Karpas-422 (cell line): ENCODE data around the gene IFT172. TPM values are rescaled to one million over a fixed set of nuclear protein-coding genes. Genes with fewer than 3 reads are reported as not detected.

Experiments used
- DNase-seq: peaks from one replicate; pipeline ENCODE4 v3.0.0-alpha.2; 2015
- H2AFZ ChIP-seq: fragments of 200-600 bp; sonication (generic); 2 replicates; pipeline ENCODE4 v1.6.1; 2014; ENCODE audit warnings: antibody characterized with exemption, low read length, mixed read lengths
- H3K27ac ChIP-seq: fragments of 200-600 bp; sonication (generic); 2 replicates; pipeline ENCODE4 v1.5.1; 2014; ENCODE audit warnings: mild to moderate bottlenecking, low read length, moderate library complexity
- H3K27me3 ChIP-seq: fragments of 200-600 bp; sonication (generic); 2 replicates; pipeline ENCODE4 v1.6.1; 2014; ENCODE audit warnings: low read length, mixed read lengths
- H3K36me3 ChIP-seq: fragments of 200-600 bp; sonication (generic); 2 replicates; pipeline ENCODE4 v1.6.1; 2014; ENCODE audit warnings: low read length, mixed read lengths; ENCODE audit not compliant: insufficient read depth
- H3K4me1 ChIP-seq: fragments of 200-600 bp; sonication (generic); 2 replicates; pipeline ENCODE4 v1.6.1; 2014; ENCODE audit warnings: mild to moderate bottlenecking, low read length, mixed read lengths
- H3K4me2 ChIP-seq: fragments of 200-600 bp; sonication (generic); 2 replicates; pipeline ENCODE4 v1.6.1; 2014; ENCODE audit warnings: low read length, low read depth, mild to moderate bottlenecking; ENCODE audit not compliant: poor library complexity, severe bottlenecking
- H3K4me3 ChIP-seq: fragments of 200-600 bp; sonication (generic); 2 replicates; pipeline ENCODE4 v1.5.1; 2014; ENCODE audit warnings: mild to moderate bottlenecking, antibody characterized with exemption, low read length, mixed read lengths
- H3K79me2 ChIP-seq: fragments of 200-600 bp; sonication (generic); 2 replicates; pipeline ENCODE4 v1.6.1; 2014; ENCODE audit warnings: mild to moderate bottlenecking, low read length, mixed read lengths
- H3K9ac ChIP-seq: fragments of 200-600 bp; sonication (generic); 2 replicates; pipeline ENCODE4 v1.6.0; 2014; ENCODE audit warnings: low read length
- H3K9me2 ChIP-seq: fragments of 200-600 bp; sonication (generic), shearing (Covaris generic); replicated peaks from 2 replicates; pipeline ENCODE4 v1.6.0; 2014; ENCODE audit warnings: mild to moderate bottlenecking, low read length, moderate library complexity; ENCODE audit not compliant: insufficient read depth
- H3K9me3 ChIP-seq: fragments of 300-700, 200-600 bp; sonication (generic); 2 replicates; pipeline ENCODE4 v1.6.1; 2014; ENCODE audit warnings: low read length, mixed read lengths
- H4K20me1 ChIP-seq: fragments of 200-600 bp; sonication (generic); 2 replicates; pipeline ENCODE4 v1.6.1; 2014; ENCODE audit warnings: mild to moderate bottlenecking, antibody characterized with exemption, low read length, low read depth; ENCODE audit not compliant: insufficient read depth
- total RNA-seq: library from RNA; depleted of rRNA; stranded (reverse); fragments of >200 nt; shearing (Covaris generic); gene quantifications from 2 replicates; pipeline ENCODE4 v1.2.3, GENCODE V29; 2014; ENCODE audit warnings: low replicate concordance

The IFT172 gene
- total RNA-seq, 1 experiment from 2014 or later = 35.9 TPM

DNA sequence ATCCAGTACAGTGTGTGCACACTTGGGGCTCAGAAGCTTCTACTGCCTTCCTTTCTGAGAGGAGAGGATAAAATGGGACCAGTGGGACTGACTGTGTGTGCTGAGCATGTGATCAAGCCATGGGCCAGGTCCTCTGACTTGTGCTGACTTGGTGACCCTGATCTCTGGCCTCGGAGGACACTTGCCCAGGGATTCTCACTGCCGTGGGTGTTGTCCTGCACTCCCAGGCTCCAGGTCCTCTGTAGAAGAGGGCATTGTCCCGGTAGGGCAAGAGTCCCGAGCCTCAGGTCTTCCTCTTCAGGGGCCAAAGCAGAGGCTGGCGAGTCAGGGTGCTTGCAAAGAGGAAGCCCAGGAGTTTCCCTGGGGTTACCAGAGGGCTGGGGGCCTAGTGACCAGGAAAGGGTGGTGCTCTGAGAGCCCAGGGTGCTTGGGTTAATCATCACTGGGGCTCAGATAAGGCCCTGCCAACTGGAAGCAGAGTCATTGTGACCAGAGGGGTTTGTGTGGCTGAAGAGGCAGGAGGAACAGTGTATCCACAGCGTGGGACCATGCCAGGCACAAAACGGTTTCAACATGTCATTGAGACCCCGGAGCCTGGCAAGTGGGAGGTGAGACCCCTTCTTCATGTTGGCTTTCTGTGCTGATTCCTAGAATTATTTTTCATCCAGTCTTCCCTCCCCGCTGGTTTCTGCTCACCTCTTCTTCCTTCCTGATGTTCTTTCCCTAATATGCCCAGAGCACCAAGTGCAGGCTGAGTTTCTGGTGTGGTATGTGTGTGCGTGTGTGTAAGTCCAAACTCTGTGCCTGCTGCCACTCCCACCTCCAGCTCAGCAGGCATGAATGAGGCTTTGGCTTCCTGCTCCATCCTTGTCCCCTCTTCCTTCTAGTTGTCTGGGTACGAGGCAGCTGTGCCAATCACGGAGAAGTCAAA is 7.1 kb upstream of the IFT172 start, which contains the start of gene GCKR:
Gene GCKR, plus strand, starts transcription at position 483 of the 931 bp plus-strand sequence. Its CDS starts 66 bp downstream, at position 549.
- H3K9ac ChIP-seq = no peak within 1 kb of the TSS
- H3K4me2 ChIP-seq = no peak within 1 kb of the TSS
- no peak for DNase-seq

DNA sequence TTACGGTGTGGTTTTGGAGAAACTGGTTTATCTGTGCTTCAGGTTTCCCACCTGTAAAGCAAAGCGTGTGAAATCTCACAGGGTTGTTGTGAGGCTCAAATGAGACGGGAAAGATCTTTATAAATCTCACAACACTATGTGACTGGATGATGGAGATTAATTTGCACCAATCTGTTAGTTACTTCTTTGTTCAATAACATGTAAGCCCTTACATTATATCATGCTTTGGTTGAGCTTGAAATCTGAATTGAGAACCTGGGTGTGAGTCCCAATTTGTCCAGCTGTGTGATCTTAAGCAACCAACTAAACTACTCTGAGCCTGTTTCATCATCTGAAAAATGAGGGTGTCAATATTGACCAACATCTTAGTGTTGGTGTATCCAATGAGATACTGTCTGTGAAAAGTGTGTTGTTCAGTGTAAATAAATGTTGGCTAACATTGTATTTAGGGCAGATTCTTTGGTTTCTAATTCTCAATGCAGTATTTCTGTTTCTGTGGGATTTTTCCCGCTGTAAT is 6.4 kb upstream of the IFT172 start:
- Histone ChIP-seq H4K20me1 (no peaks in the 10 kb centered on the region), H3K36me3 (no peaks in the 10 kb centered on the region), H3K9ac (no peak overlapping the region), H3K4me1 (no peaks in the 10 kb centered on the region), H3K9me3 (no peaks in the 10 kb centered on the region), H3K27me3 (no peaks in the 10 kb centered on the region), H3K4me2 (no peak overlapping the region), H2AFZ (no peak overlapping the region), H3K9me2 (no peaks in the 10 kb centered on the region), H3K4me3 (no peak overlapping the region), H3K79me2 (no peaks in the 10 kb centered on the region), H3K27ac (no peak overlapping the region)
- DNase-seq = no peak

More for the DNA sequence above, 7.1 kb upstream of the IFT172 start, which contains the start of gene GCKR:
- Histone ChIP-seq H3K9me3 (no peaks in the 10 kb centered on the region), H3K79me2 (no peaks in the 10 kb centered on the region), H3K4me3 (no peak within 1 kb of the TSS), H2AFZ (no peak within 1 kb of the TSS), H3K27ac (no peak within 1 kb of the TSS), H3K9me2 (no peaks in the 10 kb centered on the region), H4K20me1 (no peaks in the 10 kb centered on the region), H3K27me3 (no peaks in the 10 kb centered on the region), H3K4me1 (no peaks in the 10 kb centered on the region), H3K36me3 (no peaks in the 10 kb centered on the region)

DNA sequence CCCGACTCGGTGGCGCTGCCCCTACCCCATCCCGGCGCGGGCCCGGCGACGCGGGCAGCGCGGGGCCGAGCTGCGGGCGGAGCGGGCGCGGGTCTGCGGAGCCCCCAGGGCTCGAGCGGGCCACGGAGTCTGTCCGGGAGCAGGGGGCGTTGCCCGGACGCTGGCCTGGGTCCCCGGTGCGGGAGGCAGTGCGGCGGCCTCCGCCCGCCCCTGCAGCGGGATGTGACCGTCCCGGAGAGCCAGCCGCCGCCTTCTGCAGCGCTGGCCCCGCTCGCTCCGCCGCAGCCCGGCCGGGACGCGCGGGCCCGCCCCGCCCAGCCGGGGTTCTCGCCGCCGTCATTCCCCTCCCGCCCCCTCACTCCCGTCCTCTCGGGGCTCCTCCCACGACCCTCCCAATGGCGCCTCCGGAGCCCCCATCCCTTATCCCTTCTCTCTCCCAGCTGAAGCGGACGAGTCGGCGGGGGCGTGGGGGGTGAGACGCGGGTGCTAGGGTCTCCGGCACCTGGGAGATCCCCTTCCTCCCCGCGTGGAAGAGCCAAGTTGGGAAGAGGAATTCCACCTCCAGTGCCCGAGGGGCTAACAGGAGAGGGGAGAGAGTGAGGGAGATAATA is 5.5 kb upstream of the IFT172 start, which contains the start of gene FNDC4:
Gene FNDC4, minus strand, starts transcription at position 257 of the 611 bp plus-strand sequence. CDS start 521 bp downstream, outside the sequence.
- no peaks in the 10 kb centered on the region for H3K36me3 ChIP-seq
- H2AFZ ChIP-seq = no peak within 1 kb of the TSS
- no peaks in the 10 kb centered on the region for H3K27me3 ChIP-seq
- H3K4me3 ChIP-seq = no peak within 1 kb of the TSS
- no peaks in the 10 kb centered on the region for H3K79me2 ChIP-seq
- no peaks in the 10 kb centered on the region for H3K9me3 ChIP-seq
- no peaks in the 10 kb centered on the region for H3K9me2 ChIP-seq
- no peaks in the 10 kb centered on the region for H4K20me1 ChIP-seq
- DNase-seq = no peak
- no peak within 1 kb of the TSS for H3K9ac ChIP-seq
- H3K4me1 ChIP-seq = peaks cover 3% of the 10 kb centered on the region
- H3K4me2 ChIP-seq = no peak within 1 kb of the TSS
- H3K27ac ChIP-seq = no peak within 1 kb of the TSS

DNA sequence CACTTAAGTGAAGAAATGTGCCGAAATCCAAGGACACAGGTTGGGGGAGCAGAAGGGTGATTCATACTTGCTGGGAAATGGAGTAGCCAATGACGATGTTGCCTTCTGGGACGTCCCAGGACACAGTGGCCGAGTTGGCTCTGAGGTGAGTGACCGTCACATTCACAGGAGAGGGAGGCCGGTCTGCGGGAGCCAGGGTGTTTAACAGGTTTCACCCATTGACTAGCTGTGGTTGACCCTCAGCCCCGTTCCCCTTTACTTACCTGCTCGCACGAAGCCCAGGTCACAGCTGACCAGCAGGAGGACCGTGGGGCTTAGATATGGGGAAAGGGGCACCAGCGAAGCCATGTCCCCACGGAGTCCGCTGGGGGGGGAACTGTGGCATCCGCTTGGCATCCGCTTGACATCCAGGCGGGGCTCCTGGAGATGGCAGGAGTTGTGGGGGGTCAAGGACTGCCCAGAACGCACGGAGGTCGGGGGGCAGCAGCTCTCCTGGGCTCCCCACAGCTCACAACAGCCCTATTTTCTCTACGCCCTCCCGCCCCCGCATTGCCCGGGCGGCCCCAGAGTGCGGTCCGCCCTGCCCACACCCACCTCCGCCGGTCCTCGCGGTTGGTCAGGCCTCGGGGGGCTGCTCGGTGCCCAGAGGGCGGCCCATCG is 4.9 kb upstream of the IFT172 start:
- H3K27me3 ChIP-seq = no peaks in the 10 kb centered on the region
- H3K36me3 ChIP-seq = no peaks in the 10 kb centered on the region
- no peaks in the 10 kb centered on the region for H3K9me2 ChIP-seq
- H4K20me1 ChIP-seq = no peaks in the 10 kb centered on the region
- no peak overlapping the region for H3K9ac ChIP-seq
- H3K79me2 ChIP-seq = no peaks in the 10 kb centered on the region
- no peak for DNase-seq
- peaks cover 6% of the 10 kb centered on the region for H3K4me1 ChIP-seq
- H3K4me3 ChIP-seq = no peak overlapping the region
- H3K27ac ChIP-seq = no peak overlapping the region
- no peaks in the 10 kb centered on the region for H3K9me3 ChIP-seq
- no peak overlapping the region for H3K4me2 ChIP-seq
- H2AFZ ChIP-seq = no peak overlapping the region

DNA sequence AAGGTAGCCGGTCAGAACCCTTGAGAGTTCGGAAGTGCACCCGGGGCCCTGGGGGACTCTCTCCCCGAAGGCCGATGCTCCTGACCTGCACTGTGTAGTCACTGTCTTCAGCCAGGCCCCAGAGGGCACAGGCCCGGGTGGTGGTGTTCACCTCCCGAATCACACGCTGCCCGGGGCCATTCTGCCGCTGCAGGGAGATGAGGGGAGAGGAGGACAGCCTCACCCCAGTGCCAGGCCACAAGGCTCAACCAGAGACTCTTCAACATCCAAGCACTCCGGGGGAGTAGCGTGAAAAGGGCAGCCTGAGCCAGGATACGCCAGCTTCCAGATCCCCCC is 4.4 kb upstream of the IFT172 start:
- Histone ChIP-seq H2AFZ (no peak overlapping the region), H3K79me2 (no peaks in the 10 kb centered on the region), H3K4me1 (peaks cover 11% of the 10 kb centered on the region), H3K27me3 (no peaks in the 10 kb centered on the region), H3K4me2 (no peak overlapping the region), H3K4me3 (no peak overlapping the region), H4K20me1 (no peaks in the 10 kb centered on the region), H3K27ac (no peak overlapping the region), H3K9ac (no peak overlapping the region), H3K36me3 (no peaks in the 10 kb centered on the region), H3K9me2 (no peaks in the 10 kb centered on the region), H3K9me3 (no peaks in the 10 kb centered on the region)
- no peak for DNase-seq

DNA sequence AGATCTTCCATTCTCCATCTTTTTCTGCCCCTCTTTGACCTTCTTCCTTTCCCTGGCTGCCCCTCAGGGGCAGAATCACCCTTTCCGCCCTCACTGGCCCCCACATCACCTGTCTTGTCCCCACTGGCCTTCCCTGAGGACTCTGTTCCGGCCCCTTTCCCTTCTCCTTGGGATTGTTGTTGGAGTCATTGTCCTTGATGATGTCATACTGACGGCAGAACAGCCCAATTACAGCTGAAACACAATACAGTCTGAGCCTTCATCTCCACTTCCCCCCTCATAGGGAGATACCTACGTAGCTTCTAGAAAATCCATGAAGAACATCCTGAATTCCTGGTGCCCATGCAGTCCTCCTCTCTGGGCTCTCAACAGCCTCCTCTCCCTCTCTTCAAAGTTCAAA is 3.0 kb upstream of the IFT172 start:
- no peak for DNase-seq

DNA sequence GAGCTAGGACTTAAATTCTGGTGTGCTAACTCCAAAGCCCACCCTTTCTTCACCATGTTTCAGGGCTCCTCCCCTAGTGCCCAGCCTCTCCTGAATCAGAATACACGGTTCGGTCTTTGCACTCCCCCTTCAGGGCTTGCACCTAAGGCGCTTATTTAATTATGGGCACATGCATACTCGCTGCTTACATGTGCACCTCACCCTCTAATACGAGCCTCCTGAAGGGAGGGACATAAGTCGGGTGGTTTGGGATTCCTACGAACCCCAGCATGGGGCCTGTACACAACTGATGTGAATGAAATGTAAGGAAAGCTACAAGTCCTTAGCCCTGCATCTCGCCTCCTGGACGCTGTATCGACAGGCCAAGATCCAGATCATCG is 435 bp downstream of the IFT172 start:
- peaks cover 8% of the 10 kb centered on the region; the same call in 1 of the 2 replicates for H3K79me2 ChIP-seq
- DNase-seq = peak; percentile 56
- peak overlapping the region; percentile 92 for H3K4me3 ChIP-seq
- H4K20me1 ChIP-seq = no peaks in the 10 kb centered on the region
- peaks cover 36% of the 10 kb centered on the region for H3K4me1 ChIP-seq
- no peaks in the 10 kb centered on the region for H3K27me3 ChIP-seq
- H3K9me2 ChIP-seq = no peaks in the 10 kb centered on the region
- H3K4me2 ChIP-seq = peak overlapping the region; percentile 99
- H2AFZ ChIP-seq = peak overlapping the region; percentile 90
- H3K9ac ChIP-seq = peak overlapping the region; percentile 73
- no peaks in the 10 kb centered on the region for H3K36me3 ChIP-seq
- H3K9me3 ChIP-seq = no peaks in the 10 kb centered on the region
- no peak overlapping the region for H3K27ac ChIP-seq

More for the DNA sequence above, 3.0 kb upstream of the IFT172 start:
- H3K4me1 ChIP-seq = peaks cover 17% of the 10 kb centered on the region
- H4K20me1 ChIP-seq = no peaks in the 10 kb centered on the region
- no peaks in the 10 kb centered on the region for H3K9me3 ChIP-seq
- no peak overlapping the region for H3K9ac ChIP-seq
- H3K79me2 ChIP-seq = peaks cover 5% of the 10 kb centered on the region; the same call in 1 of the 2 replicates
- no peaks in the 10 kb centered on the region for H3K36me3 ChIP-seq
- H3K27me3 ChIP-seq = no peaks in the 10 kb centered on the region
- no peak overlapping the region for H2AFZ ChIP-seq
- H3K27ac ChIP-seq = no peak overlapping the region
- H3K4me3 ChIP-seq = no peak overlapping the region
- H3K9me2 ChIP-seq = no peaks in the 10 kb centered on the region
- no peak overlapping the region for H3K4me2 ChIP-seq
